Stimulated activated CD4-positive, alpha-beta T cell treated with anti-CD3 and anti-CD28 coated beads, TNF-alpha, amount 100 ng/mL, for 48 hours (primary cell): Measurements from ENCODE around the gene ALG2.

Source experiments
- DNase-seq, 3 donors: peaks; one replicate each; pipeline ENCODE4 v3.0.0-alpha.2; 2020; ENCODE audit warnings: low read depth in 3 of 3

Gene ALG2, protein sequence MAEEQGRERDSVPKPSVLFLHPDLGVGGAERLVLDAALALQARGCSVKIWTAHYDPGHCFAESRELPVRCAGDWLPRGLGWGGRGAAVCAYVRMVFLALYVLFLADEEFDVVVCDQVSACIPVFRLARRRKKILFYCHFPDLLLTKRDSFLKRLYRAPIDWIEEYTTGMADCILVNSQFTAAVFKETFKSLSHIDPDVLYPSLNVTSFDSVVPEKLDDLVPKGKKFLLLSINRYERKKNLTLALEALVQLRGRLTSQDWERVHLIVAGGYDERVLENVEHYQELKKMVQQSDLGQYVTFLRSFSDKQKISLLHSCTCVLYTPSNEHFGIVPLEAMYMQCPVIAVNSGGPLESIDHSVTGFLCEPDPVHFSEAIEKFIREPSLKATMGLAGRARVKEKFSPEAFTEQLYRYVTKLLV

GRCh38 chr9:99221621-99222415 is at the start of gene ALG2, which contains the start of gene SEC61B:
Gene ALG2, minus strand, starts transcription at chr9:99221942. Its CDS starts 48 bp downstream, at chr9:99221894.
Gene SEC61B, plus strand, starts transcription at chr9:99222282. Its CDS starts 82 bp downstream, at chr9:99222364.
- DNase-seq = peak; percentile 84 to 97 (median 89)

DNA sequence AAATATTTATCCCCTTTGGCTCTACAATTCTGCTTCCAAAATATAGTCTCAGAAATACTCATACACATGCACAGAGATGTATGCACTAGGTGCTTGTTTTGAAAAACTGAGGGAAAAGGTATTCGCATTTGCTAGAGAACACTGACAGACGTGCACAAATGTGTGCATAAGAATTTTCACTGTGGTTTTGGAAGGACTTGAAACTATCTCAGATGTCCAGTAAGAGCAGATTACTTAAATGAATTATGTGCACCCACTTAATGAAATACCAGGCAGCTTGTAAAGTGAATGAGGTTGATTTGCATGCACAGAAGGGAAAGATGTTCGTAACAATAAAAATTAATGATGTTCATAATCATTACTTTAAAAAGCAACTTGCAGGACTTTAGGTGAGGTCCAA is 48.7 kb upstream of the ALG2 start:
- no peak for DNase-seq

- DNase-seq = no peak
Observed at GRCh38 chr9:99269416-99269815, 47.7 kb upstream of the ALG2 start.

GRCh38 chr9:99266255-99267023 is 44.7 kb upstream of the ALG2 start:
- DNase-seq = peak; percentile 32 to 52 (median 33)

DNA sequence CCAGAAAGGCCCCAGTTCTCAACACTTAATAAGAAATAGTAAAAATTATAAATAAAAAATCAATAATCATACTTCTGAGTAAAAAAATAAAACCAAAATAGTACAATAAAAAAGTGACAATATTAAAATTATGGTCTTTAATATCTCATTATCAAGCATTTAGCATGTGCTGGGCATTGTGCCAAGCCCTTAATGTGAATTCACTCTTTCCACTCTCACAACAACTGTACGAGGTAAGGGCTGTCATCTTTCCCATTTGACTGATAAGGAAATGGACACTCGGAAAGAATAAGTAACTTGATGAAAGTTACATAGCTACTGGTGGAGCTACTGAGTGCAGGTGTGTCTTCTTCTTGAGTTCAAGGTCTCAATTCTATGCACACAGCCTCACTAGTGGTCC is 43.9 kb upstream of the ALG2 start:
- no peak for DNase-seq

- DNase-seq = peak in 1 of 3 donors; percentile 41
Observed at GRCh38 chr9:99264070-99264680, 42.4 kb upstream of the ALG2 start.

DNA sequence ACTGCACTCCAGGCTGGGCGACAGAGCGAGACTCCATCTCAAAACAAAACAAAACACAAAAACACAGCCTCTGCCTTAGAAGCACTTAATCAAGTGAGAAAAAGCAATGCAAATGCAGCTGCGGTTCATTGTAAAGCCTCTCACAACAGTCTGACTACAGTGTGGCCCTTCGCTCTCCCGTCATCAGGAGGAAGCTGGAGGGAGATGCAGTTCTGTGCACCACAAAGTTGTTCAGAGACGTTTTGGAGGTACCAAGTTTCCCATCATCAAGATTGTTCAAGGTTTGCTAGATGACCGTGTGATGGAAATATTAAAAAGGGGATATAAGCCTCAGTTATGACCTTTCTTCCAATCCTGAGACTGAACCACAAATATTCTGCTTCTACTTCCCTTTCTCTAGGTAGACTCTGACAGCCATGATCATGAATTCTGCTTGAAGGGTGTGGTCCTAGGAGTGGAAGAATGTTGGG is 41.2 kb upstream of the ALG2 start:
- DNase-seq = no peak

DNA sequence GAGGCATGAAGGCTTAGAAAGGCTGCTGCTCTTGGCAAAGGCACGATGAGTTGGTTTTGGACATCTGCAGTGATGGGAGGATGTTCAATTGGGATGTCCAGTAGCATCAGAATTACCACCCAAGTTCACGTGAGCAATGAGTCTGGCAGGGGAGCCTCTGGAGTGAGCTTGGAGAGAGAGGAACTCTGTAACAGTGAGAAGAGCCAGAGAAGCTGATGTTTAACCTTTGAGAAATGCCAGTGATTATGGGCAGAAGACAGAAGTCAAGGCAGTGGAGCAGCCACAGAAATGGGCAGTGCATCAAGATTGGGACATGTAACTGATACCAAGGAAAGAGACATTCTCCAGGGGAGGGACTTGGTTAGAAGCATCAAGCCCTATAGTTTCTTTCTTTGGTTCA is 40.2 kb upstream of the ALG2 start:
- no peak for DNase-seq

DNA sequence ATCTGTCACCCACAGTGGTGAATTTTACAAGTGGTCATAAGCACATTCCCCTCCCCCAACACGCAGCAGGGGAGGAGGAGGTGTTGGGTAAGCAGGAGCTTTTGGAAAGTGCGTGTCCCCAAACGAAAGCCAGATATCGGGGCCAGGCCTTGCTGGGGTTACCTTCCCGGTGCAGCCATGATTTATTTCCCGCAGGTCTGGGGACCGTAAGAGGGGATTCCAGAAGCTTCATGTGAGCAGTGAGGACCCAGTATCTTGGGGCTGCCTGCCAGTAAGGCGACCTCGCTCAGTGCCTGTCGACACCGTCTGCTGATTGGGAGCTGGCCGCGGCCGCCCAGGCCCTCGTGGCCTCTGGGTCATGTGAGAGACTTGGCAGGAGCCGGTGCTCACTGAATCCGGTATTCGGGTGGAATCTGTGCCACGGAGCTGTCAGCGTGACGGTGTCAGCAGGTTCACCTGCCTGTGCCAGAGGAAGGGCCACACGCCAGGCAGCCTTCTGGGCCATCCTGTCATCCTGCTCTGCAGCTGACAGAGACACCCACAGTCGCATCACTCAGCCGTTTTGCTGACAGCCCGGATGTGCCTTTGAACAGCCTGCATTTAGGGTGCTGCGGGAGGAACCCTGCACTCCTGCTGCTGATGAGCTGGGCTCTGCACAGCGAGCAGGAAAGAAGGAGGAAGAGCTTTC is 37.6 kb upstream of the ALG2 start:
- DNase-seq = peak in 1 of 3 donors; percentile 16

GRCh38 chr9:99257723-99258389 is 36.1 kb upstream of the ALG2 start:
- DNase-seq = no peak

- DNase-seq = no peak
Observed at GRCh38 chr9:99255651-99256050, 33.9 kb upstream of the ALG2 start.

DNA sequence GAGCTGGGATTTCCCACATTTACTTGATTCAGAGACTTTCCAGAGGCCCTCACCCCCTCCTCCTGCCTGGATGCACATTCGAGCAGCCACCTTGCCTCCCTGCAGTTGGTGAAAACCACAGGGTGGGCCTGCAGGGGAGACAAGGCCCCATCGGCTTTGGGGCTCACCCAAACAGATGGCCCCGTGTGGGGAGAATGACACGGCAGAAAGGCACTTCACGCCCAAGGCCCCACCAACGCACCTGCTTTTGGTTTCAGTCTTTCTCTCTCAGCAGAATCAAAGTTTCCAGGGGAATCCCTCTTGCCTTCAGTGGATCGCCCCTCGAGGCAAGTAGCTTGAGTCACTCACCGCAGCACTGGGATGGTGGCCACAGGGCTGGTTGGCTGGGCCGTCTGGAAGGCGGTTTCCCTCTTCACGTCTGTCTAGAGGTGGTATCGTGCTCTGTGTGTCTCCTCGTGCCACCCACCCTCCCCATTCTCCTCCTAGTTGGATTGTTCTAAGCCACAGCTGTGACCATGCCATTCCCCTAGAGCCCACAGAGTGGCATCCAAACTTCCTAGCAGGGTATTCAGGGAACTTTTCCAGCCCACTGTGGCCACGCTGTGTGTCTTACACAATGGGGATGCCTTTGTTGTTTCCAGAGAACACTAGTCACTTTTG is 32.2 kb upstream of the ALG2 start:
- DNase-seq = peak; percentile 78 to 84 (median 81)

GRCh38 chr9:99253134-99253533 is 31.4 kb upstream of the ALG2 start:
- peak in 1 of 3 donors; percentile 38 for DNase-seq

DNA sequence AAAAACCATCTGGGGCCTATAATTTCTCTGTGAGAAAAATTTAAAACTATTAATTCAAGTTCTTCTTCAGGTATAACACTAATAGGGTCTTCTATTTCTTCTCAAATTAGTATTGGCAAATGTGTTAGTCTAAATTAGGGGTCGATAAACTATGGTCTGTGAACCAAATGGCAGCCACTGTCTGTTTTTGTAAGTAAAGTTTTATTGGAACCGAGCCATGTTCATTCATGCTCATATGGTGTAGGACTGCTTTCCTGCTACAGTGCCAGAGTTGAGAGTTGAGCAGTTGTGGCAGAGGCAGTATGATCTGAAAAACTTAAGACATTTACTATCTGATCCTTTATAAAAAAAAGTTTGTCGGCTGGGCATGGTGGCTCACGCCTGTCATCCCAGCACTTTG is 29.4 kb upstream of the ALG2 start:
- DNase-seq = no peak

GRCh38 chr9:99249619-99250018 is 27.9 kb upstream of the ALG2 start:
- no peak for DNase-seq

- DNase-seq = no peak
Observed at GRCh38 chr9:99244344-99245260, 22.9 kb upstream of the ALG2 start.

DNA sequence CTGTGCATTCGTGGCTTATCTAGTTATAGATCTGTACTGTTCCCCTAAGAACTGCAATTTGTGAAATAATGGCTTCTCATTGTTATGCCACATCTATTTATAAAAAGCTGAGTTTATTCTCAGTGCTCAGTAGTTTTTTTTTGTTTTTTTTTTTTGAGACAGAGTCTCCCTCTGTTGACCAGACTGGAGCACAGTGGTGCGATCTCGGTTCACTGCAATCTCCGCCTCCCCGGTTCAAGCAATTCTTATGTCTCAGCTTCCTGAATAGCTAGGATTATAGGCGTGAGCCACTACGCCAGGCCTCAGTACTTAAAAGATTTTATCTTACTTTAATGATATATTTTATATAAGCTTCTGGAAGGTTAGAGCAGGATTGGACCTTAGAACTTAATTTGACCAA is 19.4 kb upstream of the ALG2 start:
- no peak for DNase-seq

DNA sequence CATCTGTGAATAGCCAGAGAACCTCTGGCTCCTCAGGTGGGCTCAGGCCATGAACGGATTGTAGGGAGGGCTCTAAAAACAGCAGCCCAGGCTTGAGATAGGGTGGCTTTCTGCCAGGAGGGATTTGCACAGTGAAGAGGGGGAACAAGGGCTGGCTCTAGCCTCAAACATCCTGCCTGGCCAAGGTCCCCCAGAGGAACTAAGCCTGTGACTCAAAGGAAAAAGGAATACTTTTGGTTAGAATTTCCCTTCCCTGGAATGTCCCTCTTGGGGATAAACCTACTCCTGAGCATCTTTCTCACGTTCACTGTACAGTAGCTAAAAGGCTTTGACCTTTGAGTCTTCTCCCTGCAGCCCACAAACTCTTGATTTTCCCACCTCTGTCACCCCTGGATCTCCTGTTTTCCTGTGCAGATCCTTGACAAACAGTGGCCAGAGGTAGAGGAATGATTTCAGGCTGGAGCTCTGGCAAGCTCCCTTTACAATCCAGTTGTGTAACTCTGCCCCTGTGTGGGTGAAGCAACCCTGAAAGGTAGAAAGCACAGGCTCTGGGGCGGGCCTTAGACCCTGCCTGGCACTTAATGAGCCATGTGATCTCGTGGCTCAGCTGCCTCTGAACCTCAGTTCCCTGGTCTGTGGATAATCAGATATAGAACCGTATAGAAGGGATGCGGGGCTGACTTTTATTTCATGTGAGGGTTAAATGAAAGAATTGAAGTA is 17.8 kb upstream of the ALG2 start:
- DNase-seq = no peak
